NCI-H1694 treated with DMSO at 0.1 percent for 48 hours (cell line): ENCODE measurements around the gene FGFBP1.

Source experiments
- DNase-seq: peaks from one replicate; lab custom pipeline; 2025; lab: John Stamatoyannopoulos, UW

FGFBP1 gene

DNA sequence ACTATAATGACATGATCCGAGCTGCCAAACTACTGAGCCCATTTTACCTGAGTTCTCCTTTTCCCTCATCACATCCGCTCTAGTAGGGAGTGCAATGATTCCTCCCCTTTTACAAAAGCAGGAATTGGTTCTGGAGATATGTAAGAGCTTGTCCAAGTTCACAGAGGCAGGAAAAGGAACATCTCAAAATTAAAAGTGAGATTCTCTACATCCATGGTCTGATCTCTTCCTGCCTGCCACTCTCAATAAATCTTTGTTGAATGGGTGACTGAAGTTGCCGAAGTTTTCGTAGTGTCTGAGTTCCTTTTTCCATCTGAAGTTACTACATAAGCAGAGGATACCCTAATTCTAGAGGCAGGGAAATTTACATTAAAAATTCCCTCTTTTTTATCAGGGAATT is at the start of gene FGFBP1:
Gene FGFBP1, minus strand, starts transcription at position 101 of the 400 bp plus-strand sequence. CDS start 2,108 bp downstream, outside the sequence.
- DNase-seq, result no peak

DNA sequence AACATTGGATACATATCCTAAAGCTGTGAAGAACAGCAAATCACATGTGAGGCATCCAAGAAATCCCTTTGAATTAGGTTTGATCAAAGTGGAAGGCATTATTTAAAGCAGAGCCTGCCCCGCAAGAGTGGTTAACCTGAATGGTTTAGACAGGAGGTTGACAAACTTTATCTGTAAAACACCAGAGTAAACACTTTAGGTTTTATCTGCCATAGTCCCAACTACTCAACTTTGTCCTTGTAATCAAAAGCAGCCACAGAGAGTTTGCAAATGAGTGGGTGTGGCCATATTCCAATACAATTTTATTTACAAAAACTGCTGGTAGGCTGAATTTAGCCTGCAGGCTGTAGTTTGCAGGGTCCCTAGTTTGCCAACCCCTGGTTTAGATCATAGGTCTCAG is 49.7 kb upstream of the FGFBP1 start:
- DNase-seq, result no peak

DNA sequence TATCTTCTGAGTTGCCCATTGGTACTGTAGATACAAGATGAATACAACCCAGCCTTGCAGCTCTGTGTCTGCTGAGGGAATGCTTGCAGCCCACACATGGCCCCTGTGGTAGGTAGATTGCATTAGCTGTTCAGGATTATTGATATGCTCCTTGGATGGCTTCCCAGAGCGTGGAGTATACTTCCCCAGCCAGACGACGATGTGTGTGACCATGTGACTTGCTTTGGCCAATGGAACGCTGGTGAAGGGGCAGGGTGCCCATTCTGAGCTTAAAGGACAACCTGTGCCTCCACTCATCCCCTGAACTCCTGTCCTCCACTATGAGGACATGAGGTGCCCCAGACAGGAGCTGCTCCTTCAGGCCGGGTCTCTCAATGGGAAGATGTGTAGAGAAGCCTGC is 48.4 kb upstream of the FGFBP1 start:
- no peak for DNase-seq

DNA sequence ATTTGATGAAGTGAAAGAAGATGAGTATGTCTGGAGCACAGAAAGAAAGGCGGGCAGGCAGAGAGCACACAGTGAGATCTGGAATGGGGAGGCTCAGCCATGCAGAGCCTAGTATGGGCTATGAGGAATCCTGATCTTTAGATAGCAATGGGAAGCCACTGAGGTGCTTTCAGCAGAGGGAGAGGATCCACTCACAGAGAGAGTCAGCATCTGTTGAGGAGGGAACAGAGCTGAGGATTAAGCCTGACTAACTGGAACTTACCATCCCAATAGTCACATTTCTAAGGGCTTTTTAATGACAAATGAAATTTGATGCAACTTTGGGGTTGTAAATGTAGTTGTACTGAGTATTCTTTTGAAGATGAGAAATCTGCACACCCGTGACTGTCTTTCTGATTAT is 45.1 kb upstream of the FGFBP1 start:
- DNase-seq, result no peak

DNA sequence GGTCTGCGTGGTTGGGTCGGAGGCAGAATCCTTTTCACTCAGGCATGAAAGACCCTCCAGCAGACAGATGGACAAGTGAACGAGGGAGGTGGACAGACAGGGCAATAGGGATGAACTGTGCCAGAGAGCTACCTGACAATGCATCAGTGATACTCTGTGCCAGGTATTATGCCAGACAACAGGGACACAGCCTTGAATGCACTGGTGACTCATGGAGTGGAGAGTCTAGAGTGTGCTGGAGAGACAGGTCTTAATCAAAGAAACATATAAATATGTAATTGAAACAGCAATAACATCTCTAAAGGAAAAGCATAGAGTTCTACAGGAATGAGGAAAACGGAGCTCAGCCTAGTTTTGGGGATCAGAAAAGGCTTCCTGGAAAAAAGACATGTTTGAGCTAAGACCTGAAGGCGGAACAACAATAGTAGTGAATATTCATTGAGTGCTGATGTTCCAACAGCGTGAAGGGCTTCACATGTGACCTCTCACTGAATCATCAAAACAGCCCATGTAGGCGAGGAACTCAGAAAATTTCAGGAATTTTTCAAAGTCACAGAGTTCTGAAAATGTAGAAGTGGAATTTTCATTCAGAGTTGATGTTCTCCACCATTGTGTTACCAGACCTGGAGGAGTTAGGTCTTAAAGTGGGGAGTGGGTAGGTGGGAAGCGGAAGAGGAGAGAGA is 44.4 kb upstream of the FGFBP1 start:
- DNase-seq, result no peak

DNA sequence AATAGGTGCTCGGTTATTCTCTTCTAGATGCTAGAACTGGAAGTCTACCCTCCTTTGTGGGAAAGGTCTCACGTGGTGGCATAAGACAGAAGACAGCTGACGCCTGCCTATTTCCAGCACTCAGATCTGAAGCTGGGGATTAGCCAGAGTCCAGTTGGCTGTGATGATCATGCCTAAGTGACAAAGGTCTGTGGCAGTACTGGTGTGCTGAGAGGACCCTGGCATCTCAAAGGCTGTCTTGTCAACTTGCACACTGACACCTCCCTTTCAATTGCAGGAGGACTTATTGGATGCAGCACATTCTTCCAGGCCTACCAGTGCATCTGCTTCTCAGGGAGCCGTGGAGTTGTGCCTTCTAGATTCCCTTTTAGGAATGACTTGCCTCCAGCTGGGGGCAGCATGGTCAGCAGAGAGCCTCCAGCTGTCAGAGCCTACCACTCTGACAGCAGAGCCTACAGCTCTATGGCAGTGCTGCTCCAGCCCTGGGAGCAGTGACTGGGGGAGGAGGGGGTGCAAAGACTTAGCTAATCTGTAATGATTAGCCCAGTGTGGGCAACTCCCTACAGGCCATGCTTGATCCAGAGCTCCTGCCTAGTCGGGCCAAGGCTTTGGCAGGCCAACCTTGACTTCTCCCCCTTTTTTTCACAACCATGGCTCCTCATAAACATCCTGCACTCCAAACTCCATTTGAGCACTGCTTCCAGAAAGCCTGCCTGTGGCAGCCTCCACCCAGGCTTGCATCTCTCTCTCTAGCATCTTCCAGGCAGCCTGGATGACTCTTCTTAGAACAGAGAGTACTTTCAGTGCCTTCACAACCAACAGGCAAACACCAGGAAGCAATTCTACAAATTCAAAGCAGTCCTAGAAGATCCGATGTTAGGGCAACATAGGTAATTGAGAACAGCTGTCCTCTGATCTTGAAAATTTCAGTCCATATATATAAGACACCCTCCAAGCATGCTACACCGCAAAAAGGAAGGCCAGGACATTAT is 38.2 kb upstream of the FGFBP1 start:
- no peak for DNase-seq

DNA sequence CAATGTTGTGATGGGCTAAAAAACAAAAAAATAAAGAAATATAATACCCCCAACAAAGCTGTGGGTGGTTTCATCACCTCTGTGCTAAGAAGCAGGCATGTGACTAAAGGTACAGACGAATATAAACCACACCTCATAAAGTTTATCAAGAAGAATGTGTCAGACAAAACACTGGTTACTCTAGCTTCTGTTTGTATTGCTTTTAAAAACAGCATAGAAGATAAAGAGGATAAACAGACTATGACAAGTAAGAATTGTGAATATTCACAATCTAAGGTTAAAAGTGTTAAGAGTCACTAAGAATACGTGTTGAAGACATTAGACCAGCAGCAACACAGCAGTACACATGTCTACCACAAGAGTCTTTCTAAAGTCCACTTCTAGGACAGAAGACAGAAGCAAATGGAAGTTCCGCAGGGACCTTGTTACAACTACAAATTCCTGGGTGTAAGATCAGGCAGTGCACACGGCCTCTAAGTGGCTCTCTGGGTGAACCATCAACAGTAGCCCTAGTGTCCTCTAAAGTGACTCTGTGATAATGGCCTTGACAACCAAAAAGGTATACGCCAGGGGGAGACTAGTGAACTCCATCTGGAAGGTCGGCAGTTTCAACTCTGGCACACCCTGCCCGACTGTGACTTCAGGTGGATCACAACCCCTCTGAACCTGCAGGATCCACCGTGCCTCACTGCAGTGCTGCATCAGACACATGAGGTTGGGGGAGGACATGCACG is 32.7 kb upstream of the FGFBP1 start:
- no peak for DNase-seq

DNA sequence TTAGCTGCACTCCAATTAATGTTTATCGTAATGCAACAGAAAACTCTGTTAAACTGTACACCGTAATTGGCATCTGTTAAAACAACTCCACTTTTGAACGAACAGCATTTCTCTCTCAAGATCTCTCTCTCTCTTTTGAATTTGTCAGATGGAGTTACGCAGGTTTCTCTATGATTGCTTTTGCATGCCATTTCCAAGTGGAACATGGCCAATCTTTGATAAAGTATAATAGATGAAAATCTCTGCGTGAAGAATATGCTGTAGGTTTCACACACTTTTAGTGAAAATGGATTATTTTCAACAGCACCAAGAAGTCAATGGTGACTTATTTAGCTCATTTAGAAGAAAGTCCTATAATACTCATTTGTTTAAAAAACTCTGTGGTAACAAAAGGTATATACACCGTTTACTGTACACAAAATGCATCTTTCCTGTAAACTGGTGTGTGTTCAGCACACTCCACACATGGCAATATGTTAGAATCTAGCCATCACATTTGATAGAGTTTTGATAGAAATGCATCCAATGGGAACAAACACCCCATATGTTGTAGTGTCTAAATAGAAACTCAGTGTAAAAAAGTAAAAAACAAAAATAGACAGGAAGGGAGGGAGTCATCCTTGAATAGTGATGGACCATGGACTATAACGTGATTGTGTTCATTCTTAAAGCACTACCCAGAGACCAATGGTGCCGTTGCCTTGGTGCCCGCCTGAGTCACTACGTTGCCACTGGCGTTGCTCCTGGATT is 30.2 kb upstream of the FGFBP1 start:
- no peak for DNase-seq

DNA sequence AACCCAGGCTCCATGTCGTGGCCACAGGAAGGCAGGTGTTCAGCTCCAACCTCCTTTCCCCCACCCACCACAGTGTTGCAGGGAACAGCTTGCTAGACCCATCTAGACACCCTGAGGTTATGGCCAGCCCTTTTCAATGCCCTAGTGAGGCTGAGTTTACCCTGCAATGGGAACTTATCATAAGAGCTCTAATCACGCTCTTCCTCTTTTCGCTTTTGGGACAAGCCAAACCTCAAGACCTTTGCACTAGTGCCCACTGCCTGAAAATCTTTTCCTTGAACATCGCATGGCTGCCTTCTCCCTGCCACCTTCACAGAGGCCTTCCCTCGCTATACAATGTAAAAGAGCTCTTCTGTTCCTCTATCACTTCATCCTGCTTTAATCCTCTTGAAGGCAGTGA is 26.8 kb upstream of the FGFBP1 start:
- DNase-seq, result no peak

DNA sequence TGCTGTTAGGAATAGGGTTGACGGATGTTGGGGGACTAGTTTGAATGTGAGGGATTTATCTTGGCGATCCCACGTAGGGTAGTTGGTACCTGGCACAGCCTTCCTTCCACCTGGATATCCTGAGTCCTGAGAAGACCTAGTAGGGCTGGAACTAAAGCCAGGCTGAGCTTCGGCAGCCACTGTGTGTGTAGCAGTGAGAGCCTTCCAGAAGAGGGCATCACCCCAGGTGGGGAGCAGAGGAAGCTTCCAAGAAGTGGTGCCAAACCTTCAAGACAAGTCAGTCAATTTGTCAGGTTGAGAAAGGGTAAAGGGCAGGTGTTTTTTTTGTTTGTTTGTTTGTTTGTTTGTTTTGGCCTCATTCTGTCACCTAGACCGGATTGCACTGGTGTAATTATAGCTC is 25.6 kb upstream of the FGFBP1 start:
- DNase-seq, result no peak

DNA sequence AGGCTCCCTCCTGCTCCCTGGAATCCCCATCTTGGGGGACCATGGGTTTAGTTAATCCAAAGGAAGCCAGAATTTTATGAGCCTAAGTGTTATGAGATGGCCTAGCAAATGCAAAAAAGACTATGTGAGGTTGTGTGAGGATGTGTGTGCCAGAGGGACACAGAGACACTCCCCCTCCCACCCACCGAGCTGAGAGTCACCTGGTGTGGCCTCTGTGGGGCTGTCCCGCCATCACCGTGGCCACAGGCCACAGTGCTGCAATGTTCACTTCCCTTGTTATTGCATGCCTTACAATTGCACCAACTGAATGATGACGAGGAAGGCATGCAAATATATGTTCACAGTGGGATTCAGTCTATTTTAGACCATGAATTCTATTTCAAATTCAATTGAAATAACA is 25.0 kb upstream of the FGFBP1 start:
- DNase-seq, result no peak

DNA sequence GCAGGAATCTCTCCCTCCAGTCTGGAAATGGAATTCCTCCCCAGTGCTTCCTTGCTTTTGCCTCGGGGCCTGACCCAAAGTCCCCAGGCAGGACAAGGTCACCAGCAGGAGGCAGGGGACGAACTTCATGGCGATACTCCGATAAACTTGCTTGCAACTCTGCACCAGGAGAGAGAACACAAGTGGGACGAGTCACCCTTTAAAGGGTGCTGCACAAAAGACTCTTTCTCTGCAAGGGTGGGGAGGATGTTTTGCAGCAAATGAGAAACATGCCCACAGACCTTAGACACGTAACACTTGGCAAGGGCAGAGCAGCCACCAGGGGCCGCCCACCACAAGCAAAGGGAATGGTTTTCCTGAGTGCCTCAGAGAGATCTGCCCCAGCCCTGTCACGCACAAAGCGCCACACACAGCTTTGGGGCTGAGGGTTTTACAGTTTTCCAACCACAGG is 24.5 kb upstream of the FGFBP1 start, which contains the start of gene FGFBP2:
Gene FGFBP2, minus strand, starts transcription at position 175 of the 451 bp plus-strand sequence. Its CDS starts 46 bp downstream, at position 129.
- DNase-seq, result no peak

DNA sequence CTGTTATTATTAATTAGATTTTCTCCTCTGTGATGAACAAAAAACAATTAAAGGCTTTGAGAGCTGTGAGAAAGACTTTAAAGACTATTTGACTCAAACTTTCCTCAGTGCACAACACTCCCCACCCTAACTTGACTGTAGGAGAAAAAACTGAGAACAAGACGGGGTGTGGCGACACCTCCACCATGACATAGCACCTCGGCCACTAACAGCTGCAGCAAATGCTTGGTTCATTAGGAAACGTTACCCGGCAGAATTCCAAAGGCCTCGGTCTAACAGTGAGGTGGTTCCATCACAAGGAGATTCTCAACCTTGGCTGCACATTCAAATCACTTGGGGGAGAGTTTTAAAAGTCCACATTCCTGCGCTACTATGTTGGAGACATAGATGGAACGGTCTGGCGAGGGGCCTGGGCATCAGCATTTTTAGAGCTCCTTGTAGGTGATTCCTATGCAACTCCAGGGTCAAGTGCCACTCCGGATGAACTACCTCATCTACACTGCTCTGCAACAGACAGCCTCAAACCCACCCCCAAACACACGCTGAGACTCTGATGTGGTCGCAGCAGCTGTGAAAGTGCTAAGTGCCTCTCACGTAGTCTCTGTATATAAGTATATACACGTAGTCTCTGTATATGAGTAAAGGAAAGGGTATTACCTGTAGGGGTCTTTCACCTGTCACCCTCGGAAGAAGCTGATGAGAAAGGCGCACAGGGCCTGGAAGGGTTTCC is 23.4 kb upstream of the FGFBP1 start:
- DNase-seq, result no peak

DNA sequence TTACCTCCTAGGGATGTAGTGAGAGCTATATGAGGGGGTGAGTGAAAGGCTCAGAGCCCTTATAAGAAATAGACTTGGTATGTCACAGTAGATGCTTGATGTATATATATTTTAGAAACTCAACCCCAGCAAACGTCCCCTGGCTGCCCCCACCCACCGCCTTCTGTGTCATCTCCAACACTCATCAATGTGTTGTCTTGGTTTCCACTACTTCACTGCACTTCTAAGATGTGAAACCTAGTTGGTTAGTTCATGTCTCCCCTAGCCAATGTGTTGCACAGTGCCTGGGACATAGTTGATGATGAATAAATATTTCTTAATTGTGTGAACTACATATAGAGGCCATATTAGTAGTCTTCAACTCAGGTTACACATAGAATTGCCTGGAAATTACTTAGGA is 20.0 kb upstream of the FGFBP1 start:
- DNase-seq, result no peak

DNA sequence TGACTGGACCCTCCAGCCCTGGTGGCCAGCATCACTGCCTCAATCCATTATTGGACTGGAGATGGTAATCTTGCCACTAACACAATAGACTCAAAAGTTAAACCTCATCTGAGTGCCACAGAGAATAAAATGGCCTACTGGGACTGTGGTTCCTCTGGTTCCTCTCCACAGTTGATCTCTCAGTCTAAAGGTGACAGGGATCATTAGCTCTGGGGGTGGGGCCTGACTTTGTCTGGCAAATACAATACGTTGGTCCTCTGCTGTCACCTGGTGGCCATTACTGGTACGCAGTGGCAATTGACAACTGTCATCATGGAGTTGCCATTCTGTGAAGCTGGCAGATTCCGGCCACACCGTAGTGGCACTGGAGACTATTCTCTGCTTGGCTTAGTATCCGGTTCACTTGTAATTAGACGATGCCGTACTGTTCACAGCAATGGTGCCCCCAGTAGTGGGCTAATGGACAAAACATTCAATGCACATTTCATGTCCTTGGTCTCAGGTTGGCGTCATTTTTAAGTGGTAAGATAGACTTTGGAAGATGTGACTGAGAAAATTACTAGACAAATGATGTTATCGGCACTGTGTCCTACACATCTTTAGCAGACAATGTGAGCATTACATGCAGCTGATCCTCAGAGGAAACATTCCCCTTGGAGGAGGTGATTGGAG is 17.8 kb upstream of the FGFBP1 start:
- peak; percentile 1 for DNase-seq

DNA sequence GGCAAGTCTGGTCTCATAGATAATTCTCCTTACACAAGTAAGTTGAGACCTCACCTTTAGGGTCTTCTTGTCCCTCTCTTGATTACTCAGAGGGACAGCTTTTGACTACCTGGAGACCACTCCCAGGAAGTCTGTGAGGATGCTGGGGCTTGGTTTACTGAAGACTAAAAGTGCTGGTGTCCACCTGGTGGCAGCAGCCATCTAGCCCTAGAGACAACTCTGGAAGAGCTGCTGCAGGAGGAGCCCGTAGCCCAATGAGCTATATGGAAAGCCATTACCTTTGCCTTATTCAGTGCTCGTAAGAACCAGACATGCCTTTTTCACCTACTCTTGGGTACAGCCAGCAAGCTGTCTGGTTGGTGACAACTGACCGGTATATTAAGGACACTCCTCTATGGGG is 17.1 kb upstream of the FGFBP1 start:
- DNase-seq, result no peak

DNA sequence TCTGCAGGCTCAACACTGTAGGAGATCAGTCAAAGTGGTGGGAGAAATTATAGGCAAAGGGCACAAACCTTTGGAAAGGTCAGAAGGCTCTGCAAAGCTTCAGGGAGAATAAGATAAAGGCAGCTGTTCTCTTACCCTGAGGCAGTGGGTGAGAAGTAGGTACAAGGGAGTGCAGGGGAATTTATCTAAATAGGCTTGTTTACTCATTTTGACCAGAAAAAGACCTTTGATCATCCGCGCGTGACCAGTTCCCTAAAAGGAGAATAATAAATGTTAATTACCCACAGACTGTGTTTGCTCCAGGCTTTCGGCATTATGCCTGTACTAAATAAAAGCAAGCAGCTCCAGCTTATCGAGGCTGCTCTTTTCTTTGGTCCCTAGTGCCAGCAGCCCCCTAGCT is 15.1 kb upstream of the FGFBP1 start:
- DNase-seq, result no peak

DNA sequence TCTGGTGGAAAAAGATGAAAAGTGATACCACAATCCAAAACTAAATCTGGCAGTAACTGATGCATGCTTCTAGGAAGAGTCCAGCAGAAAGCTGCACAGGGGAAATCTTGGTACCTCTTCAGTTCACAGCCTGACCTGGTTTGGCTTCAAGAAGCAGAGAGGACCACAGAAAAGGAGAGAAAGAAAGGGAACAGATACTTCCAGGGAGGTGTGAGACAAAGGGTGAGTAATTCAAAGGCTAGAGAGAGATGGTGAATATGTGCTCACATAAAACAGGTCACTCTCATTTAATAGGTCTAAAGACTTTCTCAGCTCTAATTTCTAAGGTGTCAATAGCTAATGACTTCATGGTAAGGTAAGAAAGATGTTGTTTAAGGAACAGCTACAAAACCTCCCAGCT is 13.2 kb upstream of the FGFBP1 start:
- no peak for DNase-seq

DNA sequence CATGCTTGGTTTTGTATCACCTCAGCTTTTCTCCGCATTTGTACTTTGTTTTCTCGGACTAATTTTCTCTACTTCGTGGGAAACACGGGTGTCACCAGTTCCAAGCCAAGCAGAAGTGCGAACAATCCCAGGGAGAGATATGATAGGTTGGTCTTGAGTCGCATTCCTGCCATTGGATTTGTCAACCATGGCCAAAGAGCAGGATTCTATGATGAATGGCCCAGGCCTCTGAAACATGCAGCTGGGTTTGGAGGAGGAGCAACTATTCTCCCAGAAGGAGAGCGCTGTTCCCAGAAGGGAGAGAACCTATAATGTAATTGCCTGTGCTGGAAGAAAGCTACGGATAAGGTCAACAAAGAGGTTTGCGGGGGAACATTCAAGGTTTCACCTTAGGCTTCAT is 10.3 kb upstream of the FGFBP1 start:
- no peak for DNase-seq

DNA sequence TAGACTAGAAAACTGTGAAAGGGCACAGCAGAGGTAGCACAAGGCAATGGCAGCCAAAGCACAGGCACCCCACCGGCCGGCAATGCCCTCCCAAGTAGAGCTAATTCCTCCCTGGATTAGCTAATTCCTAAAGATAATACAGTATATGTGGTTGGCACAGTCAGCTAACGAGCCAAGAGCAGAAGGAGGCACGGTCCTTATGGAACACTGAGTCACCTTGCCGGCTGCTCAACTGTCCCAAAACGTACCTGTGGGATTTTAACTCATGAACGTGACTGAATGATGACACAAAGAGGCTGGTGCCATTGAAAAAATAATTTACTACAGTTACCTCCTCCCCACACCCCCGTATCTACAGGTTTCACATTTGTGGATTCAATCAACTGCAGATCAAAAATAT is 9.1 kb upstream of the FGFBP1 start:
- no peak for DNase-seq
